Upper lobe of right lung (tissue), 1 donor: Measurements from ENCODE around the gene EXOSC7. TPM values are rescaled to one million over a fixed set of nuclear protein-coding genes. Genes with fewer than 3 reads are reported as not detected.

Source experiments
- ATAC-seq: fragments of 200-7000 bp; cut with Tn5 transposase; one replicate; pipeline ENCODE4 v1.9.1; 2020; ENCODE audit warnings: mild to moderate bottlenecking, moderate library complexity
- DNase-seq: peaks from one replicate; pipeline ENCODE4 v3.0.0-alpha.2; 2020
- H3K27ac ChIP-seq: fragments of 200-600 bp; one replicate; pipeline ENCODE4 v1.8.0; 2022
- H3K27me3 ChIP-seq: fragments of 200-600 bp; one replicate; pipeline ENCODE4 v1.8.0; 2022; ENCODE audit warnings: mild to moderate bottlenecking
- H3K36me3 ChIP-seq: fragments of 200-600 bp; one replicate; pipeline ENCODE4 v1.8.0; 2022
- H3K4me1 ChIP-seq: fragments of 200-600 bp; one replicate; pipeline ENCODE4 v1.8.0; 2022
- H3K4me3 ChIP-seq: fragments of 200-600 bp; one replicate; pipeline ENCODE4 v1.8.0; 2022; ENCODE audit warnings: mild to moderate bottlenecking
- H3K9me3 ChIP-seq: fragments of 200-600 bp; one replicate; pipeline ENCODE4 v1.8.0; 2022
- CTCF ChIP-seq: fragments of 200-600 bp; IDR thresholded peaks from one replicate; pipeline ENCODE4 v1.8.0; 2022; ENCODE audit warnings: antibody characterized with exemption
- intact Hi-C: fragments of 100-400 bp; cut with DNase I; formaldehyde crosslinking; loops from one replicate; pipeline ENCODE4 v1.11.0; 2022
- total RNA-seq: library from RNA; stranded (reverse); fragmentation: NEBNext Ultra II Directional; extraction: Animal tissue kit (Norgen Biotek cat#: 25700); gene quantifications from one replicate; pipeline ENCODE4 v1.2.1, GENCODE V29; 2021
- donor health status: DM: no; HTN: yes; CAD: no; lungs with severe emphysema.

EXOSC7 gene
- total RNA-seq, 1 donor from 2014 or later: 36.2 TPM

GRCh38 chr3:45035441-45036301, 59.6 kb downstream of the EXOSC7 start:
- ATAC-seq: peak; percentile 4
- H3K27me3 ChIP-seq: no peaks in the 10 kb centered on the region
- H3K9me3 ChIP-seq: no peaks in the 10 kb centered on the region
- intact Hi-C loops: loop anchor here (10.0 kb wide), 1 partner anchor 459 kb away; no protein-coding TSS in a partner anchor
- H3K4me3 ChIP-seq: peak overlapping the region; percentile 32
- H3K27ac ChIP-seq: peak overlapping the region; percentile 71
- TF ChIP-seq CTCF: no peak
- H3K36me3 ChIP-seq: no peaks in the 10 kb centered on the region
- H3K4me1 ChIP-seq: peaks cover 46% of the 10 kb centered on the region
- DNase-seq: peak; percentile 71

- Histone ChIP-seq H3K36me3 (no peaks in the 10 kb centered on the region), H3K4me3 (no peak overlapping the region), H3K9me3 (no peaks in the 10 kb centered on the region), H3K27ac (no peak overlapping the region), H3K4me1 (peaks cover 42% of the 10 kb centered on the region), H3K27me3 (no peaks in the 10 kb centered on the region)
- intact Hi-C loops: loop anchor here (10.0 kb wide), 1 partner anchor 457 kb away; no protein-coding TSS in a partner anchor
- ATAC-seq: peak; percentile 92
- TF ChIP-seq CTCF: peak; percentile 94
- peak; percentile 92 for DNase-seq
These were observed 61.8 kb downstream of the EXOSC7 start for GRCh38 chr3:45037720-45038455.

- Histone ChIP-seq H3K4me1 (peaks cover 11% of the 10 kb centered on the region), H3K9me3 (no peaks in the 10 kb centered on the region), H3K27me3 (no peaks in the 10 kb centered on the region), H3K36me3 (no peaks in the 10 kb centered on the region), H3K27ac (no peak overlapping the region), H3K4me3 (no peak overlapping the region)
- intact Hi-C loops: loop anchor here (5.0 kb wide), 1 partner anchor 171 kb away; no protein-coding TSS in a partner anchor
- TF ChIP-seq CTCF: no peak
- DNase-seq (no peak), ATAC-seq (no peak)
These were observed 65.6 kb downstream of the EXOSC7 start for GRCh38 chr3:45041666-45042065.

- DNase-seq: no peak
- H3K27me3 ChIP-seq: no peaks in the 10 kb centered on the region
- intact Hi-C loops: loop anchor here (5.0 kb wide), 1 partner anchor 170 kb away; no protein-coding TSS in a partner anchor
These were observed 66.1 kb downstream of the EXOSC7 start for GRCh38 chr3:45042162-45042561.

More at GRCh38 chr3:45042162-45042561, 66.1 kb downstream of the EXOSC7 start:
- ATAC-seq: no peak
- H3K4me1 ChIP-seq: peaks cover 6% of the 10 kb centered on the region
- TF ChIP-seq CTCF: no peak
- H3K9me3 ChIP-seq: no peaks in the 10 kb centered on the region
- H3K36me3 ChIP-seq: no peaks in the 10 kb centered on the region
- H3K4me3 ChIP-seq: no peak overlapping the region
- no peak overlapping the region for H3K27ac ChIP-seq
